HG03064 (cell line): Measurements from ENCODE around the gene ERC2.

Experiments
- ATAC-seq: cut with Tn5 transposase; IDR thresholded peaks from one replicate; pipeline ENCODE4 v1.9.1; 2021; ENCODE audit warnings: low read depth; ENCODE audit not compliant: unreplicated experiment

ERC2 gene

DNA sequence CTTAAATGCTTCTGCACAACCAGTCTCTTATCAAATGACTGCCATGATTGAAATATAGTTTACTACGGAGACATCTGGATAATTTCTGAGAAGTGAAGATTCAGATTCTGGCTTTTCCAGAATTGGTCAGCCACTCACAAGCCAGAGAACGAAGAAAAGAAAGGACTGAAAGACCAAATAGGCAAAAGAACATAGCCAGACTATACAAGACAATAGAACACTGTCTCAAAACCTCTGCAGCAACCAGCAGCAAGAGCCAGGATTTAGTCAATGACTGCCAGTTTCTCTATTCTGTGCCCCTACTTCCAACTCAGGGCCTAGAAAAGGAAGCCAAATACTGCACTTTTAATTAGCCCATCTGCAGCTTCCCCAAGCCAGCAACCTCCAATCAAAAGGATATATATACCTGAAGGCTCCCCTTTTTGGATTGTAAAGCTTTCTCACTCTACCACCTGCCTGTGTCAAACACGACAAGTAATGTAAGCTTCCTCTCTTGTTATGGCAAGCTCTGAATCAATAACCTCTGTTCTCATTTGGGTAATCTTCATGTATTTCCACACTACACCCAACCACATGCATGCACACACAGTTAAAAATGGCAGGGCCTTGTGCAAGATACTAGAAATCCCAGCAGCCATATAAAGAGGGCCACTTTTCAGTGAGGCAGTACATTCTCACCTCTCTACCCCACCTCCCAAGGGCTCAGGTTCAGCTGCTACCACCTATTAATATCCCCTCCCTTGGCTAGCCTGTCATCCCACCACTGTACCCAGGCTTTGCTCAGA, 97.1 kb downstream of the ERC2 start:
- no peak for ATAC-seq

DNA sequence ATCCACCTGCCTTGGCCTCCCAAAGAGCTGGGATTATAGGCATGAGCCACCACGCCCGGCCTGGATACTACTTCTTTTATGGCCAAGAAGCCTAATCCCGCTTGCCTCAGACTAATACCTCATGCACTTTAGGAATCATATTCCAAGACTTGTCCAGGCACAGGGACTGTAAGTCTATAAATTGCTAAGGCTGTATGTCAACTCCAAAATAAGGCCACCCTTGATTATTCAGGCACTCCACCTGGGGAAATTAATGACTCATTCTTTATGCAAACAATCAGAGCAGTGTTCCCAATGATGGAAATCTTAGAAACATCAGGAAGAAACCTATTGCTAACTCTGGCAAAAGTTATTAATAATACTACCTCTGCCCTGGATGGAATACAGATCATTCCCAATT, 98.4 kb downstream of the ERC2 start:
- ATAC-seq: no peak

GRCh38 chr3:56368846-56369245, 99.4 kb downstream of the ERC2 start:
- no peak for ATAC-seq

GRCh38 chr3:56366641-56367162, 101.6 kb downstream of the ERC2 start:
- ATAC-seq: no peak

DNA sequence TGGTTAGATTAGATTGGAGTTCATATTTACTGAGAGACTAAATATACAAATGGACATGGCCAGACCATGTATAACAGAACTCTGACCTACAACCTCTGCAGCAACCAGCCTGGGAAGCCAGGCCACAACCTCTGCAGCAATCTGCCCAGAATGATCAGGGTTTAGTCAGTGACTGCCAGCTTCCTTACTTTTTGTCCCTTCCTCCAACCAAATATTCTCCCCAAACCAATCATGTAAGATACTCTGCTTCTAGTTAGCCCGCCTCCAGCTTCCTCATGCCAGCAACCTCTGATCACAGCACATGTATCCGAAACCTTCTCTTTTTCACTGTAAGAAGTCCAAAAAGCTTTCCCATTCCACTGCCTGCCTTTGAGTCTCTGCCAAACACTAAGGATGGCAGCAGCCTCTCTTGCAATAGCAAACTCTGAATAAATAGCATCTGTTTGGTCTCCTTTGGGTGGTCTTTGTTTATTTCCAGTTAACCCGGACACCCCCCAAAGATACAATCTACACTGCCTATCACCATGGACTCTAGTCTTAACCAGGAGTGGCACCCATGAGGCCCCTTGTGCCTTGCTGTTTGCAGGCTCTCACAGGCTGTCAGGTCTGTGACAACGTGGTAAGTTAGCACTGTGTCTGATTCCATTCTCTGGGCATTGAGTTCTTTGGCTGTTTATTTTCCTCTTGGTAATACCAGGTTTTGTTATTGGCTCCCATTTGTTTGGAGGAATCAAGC, 102.2 kb downstream of the ERC2 start:
- ATAC-seq: no peak

- no peak for ATAC-seq
Measured at GRCh38 chr3:56364665-56365064, 103.6 kb downstream of the ERC2 start.

DNA sequence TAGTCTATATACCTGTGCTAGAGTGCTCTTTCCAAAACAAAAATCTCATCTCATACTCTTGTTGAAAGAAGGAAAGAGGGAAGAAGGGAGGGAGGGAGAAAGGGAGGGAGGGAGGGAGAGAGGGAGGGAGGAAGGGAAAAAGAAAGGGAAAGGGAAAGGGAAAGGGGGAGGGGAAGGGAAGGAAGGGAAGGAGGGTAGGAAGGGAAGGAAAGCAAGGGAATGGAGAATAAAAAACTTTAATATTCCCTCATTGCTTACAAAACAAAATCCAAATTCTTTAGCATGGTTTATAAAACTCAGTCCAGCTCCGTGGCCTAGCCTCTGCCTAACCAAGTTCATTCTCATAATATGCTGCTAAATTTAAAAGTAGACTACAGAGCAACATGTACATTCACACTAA, 104.5 kb downstream of the ERC2 start:
- ATAC-seq: no peak

- ATAC-seq: no peak
Measured at GRCh38 chr3:56361731-56362130, 106.5 kb downstream of the ERC2 start.

DNA sequence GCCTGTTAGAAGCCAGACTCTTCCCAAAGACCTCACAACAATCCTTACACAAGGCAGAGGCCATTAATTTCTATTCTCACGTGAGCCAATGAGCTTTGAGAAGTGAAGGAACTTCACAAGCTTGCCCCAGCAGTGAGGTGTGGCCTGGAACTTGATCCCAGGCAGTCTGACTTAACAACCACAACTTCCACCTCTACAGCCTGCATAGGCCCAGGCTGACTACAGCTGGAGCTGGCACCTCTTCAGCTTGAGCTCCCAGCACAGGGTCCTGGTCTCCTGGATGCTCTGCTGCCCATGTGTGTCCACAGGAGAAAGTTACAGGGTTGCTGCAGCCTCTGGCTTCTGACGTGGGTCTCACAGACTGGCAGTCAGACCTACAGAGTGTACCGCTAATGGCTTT, 111.0 kb downstream of the ERC2 start:
- ATAC-seq: no peak

- ATAC-seq: no peak
Measured at GRCh38 chr3:56356808-56357207, 111.5 kb downstream of the ERC2 start.

DNA sequence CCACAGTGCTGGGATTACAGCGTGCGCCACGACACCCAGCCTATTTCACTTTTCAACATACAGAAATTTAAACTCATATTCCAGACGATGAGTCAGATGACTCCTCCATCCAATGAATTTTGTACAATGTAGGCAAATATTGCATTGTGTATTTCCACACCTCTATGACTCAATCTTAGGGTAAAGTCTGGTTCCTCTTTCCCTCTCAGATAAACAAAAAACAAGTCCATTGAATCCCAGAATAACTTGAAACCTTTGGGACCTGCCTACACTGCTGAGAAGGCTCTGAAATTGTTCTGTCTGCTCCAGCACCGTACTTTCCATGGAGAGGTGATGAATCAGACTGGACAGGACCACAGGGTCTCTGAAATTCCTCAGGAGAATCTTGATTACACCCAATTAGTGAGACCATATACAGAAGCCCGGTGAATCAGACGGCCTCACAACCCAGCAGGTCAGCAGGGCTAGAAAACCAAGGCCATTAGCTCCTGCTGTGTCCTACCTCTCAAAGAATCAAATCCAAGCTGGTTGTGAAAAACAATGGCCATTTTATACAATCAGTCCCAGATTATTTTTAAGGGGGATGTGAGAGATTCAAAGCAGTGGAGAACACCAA, 112.6 kb downstream of the ERC2 start:
- ATAC-seq: no peak

- no peak for ATAC-seq
Measured at GRCh38 chr3:56351537-56351936, 116.7 kb downstream of the ERC2 start.

- ATAC-seq: no peak
Measured at GRCh38 chr3:56347219-56347871, 120.9 kb downstream of the ERC2 start.

- ATAC-seq: no peak
Measured at GRCh38 chr3:56342475-56342874, 125.8 kb downstream of the ERC2 start.

DNA sequence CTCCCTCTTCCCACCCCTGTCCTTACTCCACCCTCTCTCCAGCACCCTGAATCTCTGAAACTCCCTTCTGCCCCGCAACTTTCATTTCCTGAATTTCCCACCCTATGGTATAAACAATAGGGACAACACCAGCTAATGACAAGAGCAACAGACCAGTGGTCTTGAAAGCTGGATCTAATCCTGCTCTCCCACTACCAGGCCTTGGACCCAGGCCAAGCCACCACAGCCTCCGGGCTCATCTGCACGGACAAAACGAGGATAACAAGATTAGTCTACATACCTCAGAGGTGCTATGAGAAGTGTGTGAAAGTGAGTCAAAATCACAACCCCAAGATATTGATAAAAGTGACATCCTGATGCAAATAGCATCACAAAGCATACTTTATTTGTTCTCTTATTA, 128.6 kb downstream of the ERC2 start:
- ATAC-seq: no peak

GRCh38 chr3:56339244-56339643, 129.0 kb downstream of the ERC2 start:
- no peak for ATAC-seq

- no peak for ATAC-seq
Measured at GRCh38 chr3:56336023-56336422, 132.2 kb downstream of the ERC2 start.

GRCh38 chr3:56324473-56324872, 143.8 kb downstream of the ERC2 start:
- ATAC-seq: no peak

GRCh38 chr3:56323986-56324420, 144.3 kb downstream of the ERC2 start:
- no peak for ATAC-seq

- no peak for ATAC-seq
Measured at GRCh38 chr3:56322862-56323261, 145.4 kb downstream of the ERC2 start.

DNA sequence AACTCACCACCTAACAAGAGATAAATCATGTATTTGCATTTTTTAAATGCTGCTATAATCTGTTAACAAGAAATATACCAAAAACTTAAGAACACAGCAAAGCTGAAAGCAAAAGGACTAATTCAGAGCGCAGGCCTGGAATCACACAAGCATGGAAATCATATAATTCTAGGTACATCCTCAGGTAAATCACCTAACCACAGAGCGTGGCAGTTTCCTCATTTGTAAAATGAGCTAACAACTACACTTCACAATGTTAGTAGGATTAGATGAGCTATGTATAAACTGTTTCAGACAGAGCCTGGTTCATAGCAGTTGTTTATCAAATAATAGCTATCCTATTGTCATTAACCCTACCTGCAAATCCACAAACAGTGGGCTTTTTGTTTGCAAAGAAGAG, 146.4 kb downstream of the ERC2 start:
- ATAC-seq: no peak
